ENCODE data around the gene AZGP1. TPM values are rescaled to one million over a fixed set of nuclear protein-coding genes. Genes with fewer than 3 reads are reported as not detected.
A peak's percentile ranks its signal among the peaks of the same experiment; 100 is the strongest.

Gene AZGP1
- total and polyA plus RNA-seq, 9 donors: 0.31 to 3.2 (median 0.83) TPM

GRCh38 chr7:99930376-99930775 lies 45.5 kb downstream of the AZGP1 start:
- DNase-seq: no peak
- WGBS (ENCODE audit: insufficient coverage): 86% methylated on average over 1 of the region's 3 CpGs
- H3K36me3 ChIP-seq (ENCODE audit: control insufficient read depth, insufficient read depth, low read length): no peaks in the 10 kb centered on the region
- H3K4me1 ChIP-seq (ENCODE audit: control insufficient read depth, insufficient read depth, low read length): peaks cover 7% of the 10 kb centered on the region
- H3K9me3 ChIP-seq (replicated peaks; ENCODE audit: control insufficient read depth, low read depth, low read length): no peaks in the 10 kb centered on the region
- H3K4me3 ChIP-seq (ENCODE audit: low read length): no peak overlapping the region
- H3K27ac ChIP-seq (ENCODE audit: low read length): no peak overlapping the region
- peaks cover 10% of the 10 kb centered on the region for H3K27me3 ChIP-seq (ENCODE audit: control insufficient read depth, insufficient read depth, low read length)

GRCh38 chr7:99929730-99930053 lies 46.1 kb downstream of the AZGP1 start:
- Histone ChIP-seq H3K9me3 (replicated peaks; ENCODE audit: control insufficient read depth, low read depth, low read length) (no peaks in the 10 kb centered on the region), H3K36me3 (ENCODE audit: control insufficient read depth, insufficient read depth, low read length) (no peaks in the 10 kb centered on the region), H3K27me3 (ENCODE audit: control insufficient read depth, insufficient read depth, low read length) (peaks cover 10% of the 10 kb centered on the region), H3K4me3 (ENCODE audit: low read length) (no peak overlapping the region), H3K27ac (ENCODE audit: low read length) (no peak overlapping the region), H3K4me1 (ENCODE audit: control insufficient read depth, insufficient read depth, low read length) (peaks cover 7% of the 10 kb centered on the region)
- no CpG with 5 or more reads among the region's 2 CpGs for WGBS (ENCODE audit: insufficient coverage)
- DNase-seq: no peak

GRCh38 chr7:99928994-99929729 lies 46.7 kb downstream of the AZGP1 start, which contains the start of gene GJC3:
TSS of gene GJC3 (minus strand) at chr7:99929620. CDS start at chr7:99929620, 0 bp downstream.
- H3K9me3 ChIP-seq (replicated peaks; ENCODE audit: control insufficient read depth, low read depth, low read length): no peaks in the 10 kb centered on the region
- peak within 1 kb of the TSS; percentile 16 for H3K4me3 ChIP-seq (ENCODE audit: low read length)
- DNase-seq: peak; percentile 60
- peaks cover 7% of the 10 kb centered on the region for H3K4me1 ChIP-seq (ENCODE audit: control insufficient read depth, insufficient read depth, low read length)
- WGBS (ENCODE audit: insufficient coverage): 48% methylated on average over 9 of the region's 22 CpGs
- no peaks in the 10 kb centered on the region for H3K36me3 ChIP-seq (ENCODE audit: control insufficient read depth, insufficient read depth, low read length)
- H3K27ac ChIP-seq (ENCODE audit: low read length): no peak within 1 kb of the TSS
- H3K27me3 ChIP-seq (ENCODE audit: control insufficient read depth, insufficient read depth, low read length): peaks cover 10% of the 10 kb centered on the region

GRCh38 chr7:99928188-99928587 lies 47.6 kb downstream of the AZGP1 start:
- no peak for DNase-seq
- Histone ChIP-seq H3K4me1 (ENCODE audit: control insufficient read depth, insufficient read depth, low read length) (peaks cover 7% of the 10 kb centered on the region), H3K4me3 (ENCODE audit: low read length) (no peak overlapping the region), H3K9me3 (replicated peaks; ENCODE audit: control insufficient read depth, low read depth, low read length) (no peaks in the 10 kb centered on the region), H3K27ac (ENCODE audit: low read length) (no peak overlapping the region), H3K27me3 (ENCODE audit: control insufficient read depth, insufficient read depth, low read length) (peaks cover 10% of the 10 kb centered on the region), H3K36me3 (ENCODE audit: control insufficient read depth, insufficient read depth, low read length) (no peaks in the 10 kb centered on the region)
- WGBS (ENCODE audit: insufficient coverage): 66% methylated on average over 2 of the region's 2 CpGs

GRCh38 chr7:99927536-99927935 lies 48.3 kb downstream of the AZGP1 start:
- Histone ChIP-seq H3K27ac (ENCODE audit: low read length) (no peak overlapping the region), H3K4me1 (ENCODE audit: control insufficient read depth, insufficient read depth, low read length) (peaks cover 7% of the 10 kb centered on the region), H3K4me3 (ENCODE audit: low read length) (no peak overlapping the region), H3K27me3 (ENCODE audit: control insufficient read depth, insufficient read depth, low read length) (peaks cover 7% of the 10 kb centered on the region), H3K36me3 (ENCODE audit: control insufficient read depth, insufficient read depth, low read length) (no peaks in the 10 kb centered on the region), H3K9me3 (replicated peaks; ENCODE audit: control insufficient read depth, low read depth, low read length) (no peaks in the 10 kb centered on the region)
- WGBS (ENCODE audit: insufficient coverage): 83% methylated on average over 1 of the region's 5 CpGs
- DNase-seq: no peak

- Histone ChIP-seq H3K4me1 (ENCODE audit: control insufficient read depth, insufficient read depth, low read length) (peaks cover 7% of the 10 kb centered on the region), H3K4me3 (ENCODE audit: low read length) (no peak overlapping the region), H3K9me3 (replicated peaks; ENCODE audit: control insufficient read depth, low read depth, low read length) (peaks cover 2% of the 10 kb centered on the region), H3K27me3 (ENCODE audit: control insufficient read depth, insufficient read depth, low read length) (peaks cover 7% of the 10 kb centered on the region), H3K36me3 (ENCODE audit: control insufficient read depth, insufficient read depth, low read length) (peaks cover under 1% of the 10 kb centered on the region), H3K27ac (ENCODE audit: low read length) (no peak overlapping the region)
- no peak for DNase-seq
Observed at GRCh38 chr7:99926321-99926720, 49.5 kb downstream of the AZGP1 start.

GRCh38 chr7:99923200-99923599 lies 52.6 kb downstream of the AZGP1 start:
- DNase-seq: no peak
- H3K4me1 ChIP-seq (ENCODE audit: control insufficient read depth, insufficient read depth, low read length): peaks cover 5% of the 10 kb centered on the region
- peaks cover 3% of the 10 kb centered on the region for H3K36me3 ChIP-seq (ENCODE audit: control insufficient read depth, insufficient read depth, low read length)
- WGBS (ENCODE audit: insufficient coverage): no CpG with 5 or more reads among the region's 3 CpGs
- peaks cover 4% of the 10 kb centered on the region for H3K9me3 ChIP-seq (replicated peaks; ENCODE audit: control insufficient read depth, low read depth, low read length)
- H3K4me3 ChIP-seq (ENCODE audit: low read length): no peak overlapping the region
- no peaks in the 10 kb centered on the region for H3K27me3 ChIP-seq (ENCODE audit: control insufficient read depth, insufficient read depth, low read length)
- H3K27ac ChIP-seq (ENCODE audit: low read length): no peak overlapping the region

- H3K36me3 ChIP-seq (ENCODE audit: control insufficient read depth, insufficient read depth, low read length): peaks cover 26% of the 10 kb centered on the region
- H3K9me3 ChIP-seq (replicated peaks; ENCODE audit: control insufficient read depth, low read depth, low read length): peaks cover 4% of the 10 kb centered on the region
- no peak for DNase-seq
- H3K27ac ChIP-seq (ENCODE audit: low read length): no peak overlapping the region
- H3K4me3 ChIP-seq (ENCODE audit: low read length): peak overlapping the region; percentile 95
- no CpG with 5 or more reads among the region's 3 CpGs for WGBS (ENCODE audit: insufficient coverage)
- H3K4me1 ChIP-seq (ENCODE audit: control insufficient read depth, insufficient read depth, low read length): peaks cover 11% of the 10 kb centered on the region
- H3K27me3 ChIP-seq (ENCODE audit: control insufficient read depth, insufficient read depth, low read length): no peaks in the 10 kb centered on the region
Observed at GRCh38 chr7:99920149-99920548, 55.7 kb downstream of the AZGP1 start.

GRCh38 chr7:99919814-99920112 lies 56.1 kb downstream of the AZGP1 start:
- 42% methylated on average over 3 of the region's 4 CpGs for WGBS (ENCODE audit: insufficient coverage)

GRCh38 chr7:99918959-99919813 lies 56.6 kb downstream of the AZGP1 start, which contains the start of gene TRIM4:
TSS of gene TRIM4 (minus strand) at chr7:99919530. CDS start at chr7:99919401, 129 bp downstream.
- H3K36me3 ChIP-seq (ENCODE audit: control insufficient read depth, insufficient read depth, low read length): peaks cover 28% of the 10 kb centered on the region
- H3K27ac ChIP-seq (ENCODE audit: low read length): peak within 1 kb of the TSS; percentile 93
- H3K9me3 ChIP-seq (replicated peaks; ENCODE audit: control insufficient read depth, low read depth, low read length): peaks cover 4% of the 10 kb centered on the region
- H3K4me1 ChIP-seq (ENCODE audit: control insufficient read depth, insufficient read depth, low read length): peaks cover 11% of the 10 kb centered on the region
- no peaks in the 10 kb centered on the region for H3K27me3 ChIP-seq (ENCODE audit: control insufficient read depth, insufficient read depth, low read length)
- WGBS (ENCODE audit: insufficient coverage): under 1% methylated on average over 81 of the region's 81 CpGs
- peak within 1 kb of the TSS; percentile 95 for H3K4me3 ChIP-seq (ENCODE audit: low read length)
- DNase-seq: peak; percentile 96

More at GRCh38 chr7:99919814-99920112, 56.1 kb downstream of the AZGP1 start:
- Histone ChIP-seq H3K4me1 (ENCODE audit: control insufficient read depth, insufficient read depth, low read length) (peaks cover 11% of the 10 kb centered on the region), H3K9me3 (replicated peaks; ENCODE audit: control insufficient read depth, low read depth, low read length) (peaks cover 4% of the 10 kb centered on the region), H3K27me3 (ENCODE audit: control insufficient read depth, insufficient read depth, low read length) (no peaks in the 10 kb centered on the region), H3K36me3 (ENCODE audit: control insufficient read depth, insufficient read depth, low read length) (peaks cover 28% of the 10 kb centered on the region), H3K27ac (ENCODE audit: low read length) (peak overlapping the region; percentile 93), H3K4me3 (ENCODE audit: low read length) (peak overlapping the region; percentile 95)
- no peak for DNase-seq
